Fibroblast of villous mesenchyme (primary cell): ENCODE data around the gene SDR9C7. TPM values are rescaled to one million over a fixed set of nuclear protein-coding genes. Genes with fewer than 3 reads are reported as not detected.

Experiments used
- DNase-seq: peaks from one replicate; pipeline ENCODE4 v3.0.0-alpha.2; 2010; ENCODE audit warnings: low read depth
- H3K4me3 ChIP-seq: 2 replicates; pipeline ENCODE4 v1.5.1; 2011; ENCODE audit warnings: low read depth, mild to moderate bottlenecking, low read length
- CTCF ChIP-seq: IDR thresholded peaks from 2 replicates; pipeline ENCODE4 v1.5.1; 2012; ENCODE audit warnings: low read depth, mild to moderate bottlenecking, low read length; ENCODE audit not compliant: insufficient read depth
- total RNA-seq: library from RNA; depleted of rRNA; stranded (reverse); fragments of >200 nt; gene quantifications from 2 replicates; pipeline ENCODE4 v1.2.3, GENCODE V29; 2012

The SDR9C7 gene
- total RNA-seq, 1 donor, result not detected

DNA sequence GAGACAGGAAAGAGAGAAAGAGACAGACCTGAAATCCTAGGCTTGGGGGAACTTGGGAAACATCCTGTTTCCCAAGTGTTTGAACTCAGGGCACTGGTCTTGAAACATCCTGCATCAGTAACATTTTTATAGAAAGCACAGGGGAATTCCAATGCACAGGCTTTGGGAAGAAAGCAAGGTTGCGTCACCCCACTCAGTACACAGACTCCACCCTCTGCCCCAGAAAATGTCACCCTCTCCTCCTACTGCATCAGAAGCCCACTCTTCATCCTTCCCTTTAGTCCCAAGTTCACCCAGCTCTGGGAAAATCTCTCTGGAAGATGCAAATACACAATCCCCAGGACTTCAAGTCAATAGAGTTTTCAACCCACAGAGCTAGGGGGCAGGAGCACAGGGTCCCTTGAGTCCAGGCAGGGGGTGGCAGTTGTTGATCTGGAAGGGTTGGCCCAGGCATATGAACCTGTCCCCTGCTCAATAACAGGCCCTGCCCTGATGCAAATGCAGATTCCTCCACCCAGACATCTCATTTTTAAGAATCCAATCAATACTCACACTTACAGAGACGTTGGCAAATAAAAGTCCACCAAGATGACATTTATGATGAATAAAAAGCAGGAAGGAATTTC lies 21.5 kb upstream of the SDR9C7 start:
- peak; percentile 88 for DNase-seq
- TF ChIP-seq CTCF, result no peak
- H3K4me3 ChIP-seq, result no peak overlapping the region

GRCh38 chr12:56954958-56955355 lies 20.7 kb upstream of the SDR9C7 start:
- no peak for TF ChIP-seq CTCF
- H3K4me3 ChIP-seq, result no peak overlapping the region
- DNase-seq, result no peak

GRCh38 chr12:56954057-56954957 lies 20.1 kb upstream of the SDR9C7 start:
- H3K4me3 ChIP-seq, result no peak overlapping the region
- no peak for TF ChIP-seq CTCF
- no peak for DNase-seq

DNA sequence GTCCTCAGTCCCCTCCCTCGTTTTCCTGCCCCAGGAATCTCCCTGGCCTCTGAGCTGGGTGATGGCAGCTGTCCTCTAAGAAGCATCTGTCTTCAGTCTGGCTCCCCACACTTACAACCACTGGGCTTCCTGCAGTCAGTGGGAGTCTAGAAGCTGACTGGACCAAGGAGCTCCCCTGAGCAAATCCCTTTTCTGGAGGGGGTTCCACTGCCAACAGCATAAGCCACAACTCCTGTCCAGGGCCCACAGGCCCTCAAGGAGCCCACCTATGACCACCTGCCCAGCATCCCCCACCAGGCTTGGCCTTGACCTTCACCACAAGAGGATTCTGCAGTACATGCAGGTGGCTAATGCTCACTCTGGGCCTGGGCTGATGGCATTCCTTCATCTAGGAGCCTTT lies 19.1 kb upstream of the SDR9C7 start:
- no peak for TF ChIP-seq CTCF
- no peak overlapping the region for H3K4me3 ChIP-seq
- no peak for DNase-seq

DNA sequence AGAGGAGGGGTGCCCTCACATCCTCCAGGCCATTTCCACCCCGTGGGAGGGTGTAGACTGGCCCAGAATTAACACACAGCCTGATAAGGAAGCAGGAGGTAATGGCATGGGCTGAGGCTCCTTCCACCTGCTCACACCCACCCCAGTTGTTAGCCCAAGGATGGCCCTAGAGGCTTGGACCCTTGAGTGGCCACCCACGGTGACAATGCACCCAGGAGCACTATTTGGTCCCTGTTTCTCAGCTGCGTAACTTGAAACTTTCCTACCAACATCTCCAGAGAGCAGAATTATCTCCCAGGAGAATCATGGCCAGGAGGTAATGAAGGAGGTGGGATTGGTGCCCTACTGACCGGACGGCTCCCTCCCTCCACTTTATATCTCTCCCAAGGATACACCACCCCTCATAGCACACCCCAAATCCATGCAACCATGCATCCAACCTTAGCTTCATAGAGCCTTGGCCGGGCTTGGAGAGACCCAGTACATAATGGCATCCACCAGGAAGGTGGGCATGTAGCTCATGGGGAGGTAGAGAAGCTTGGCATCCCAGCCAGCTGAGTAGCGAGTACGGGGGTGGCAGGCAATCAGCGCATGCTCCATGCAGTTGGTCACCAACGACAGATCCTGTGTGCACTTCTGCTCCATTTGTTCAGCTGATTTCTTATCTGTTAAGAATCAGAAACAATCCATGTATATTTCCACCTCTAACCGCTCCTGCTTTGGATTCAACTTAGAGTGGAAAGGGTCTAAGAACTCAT lies 17.6 kb upstream of the SDR9C7 start:
- TF ChIP-seq CTCF, result no peak

DNA sequence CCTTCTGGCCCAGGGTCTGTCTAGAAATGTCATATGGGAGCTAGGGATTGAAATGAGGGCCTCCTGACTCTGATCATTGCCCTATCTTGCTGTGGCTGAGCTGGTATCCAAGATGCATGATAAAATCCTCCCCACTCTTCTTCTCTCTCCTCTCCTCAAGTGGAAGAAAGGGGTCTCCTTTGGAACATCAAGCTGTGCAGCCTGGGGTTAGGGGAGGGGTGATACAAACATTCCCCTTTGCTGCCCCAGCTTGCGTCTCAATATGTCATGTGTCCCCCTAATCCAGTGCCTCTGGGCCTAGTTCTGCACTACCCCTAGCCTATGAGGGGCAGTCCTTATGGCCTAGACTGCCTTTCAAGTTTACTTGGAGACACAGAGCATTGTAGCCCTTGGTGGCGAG lies 14.7 kb upstream of the SDR9C7 start:
- TF ChIP-seq CTCF, result no peak
- H3K4me3 ChIP-seq, result no peak overlapping the region
- no peak for DNase-seq

More for the DNA sequence above, 17.6 kb upstream of the SDR9C7 start:
- H3K4me3 ChIP-seq, result no peak overlapping the region
- no peak for DNase-seq
